Neural progenitor cell (in vitro differentiated cells): ENCODE data around the gene IL1RL2.

Source experiments
- CTCF ChIP-seq: fragments of 200-600 bp; sonication (generic); IDR thresholded peaks from 2 replicates; pipeline ENCODE4 v1.5.1; 2017; ENCODE audit warnings: antibody characterized with exemption, mild to moderate bottlenecking
- EZH2phosphoT487 ChIP-seq: fragments of 200-600 bp; sonication (generic); IDR thresholded peaks from 2 replicates; pipeline ENCODE4 v1.6.1; 2017; ENCODE audit warnings: antibody characterized with exemption

GRCh38 chr2:102226171-102226570, 39.3 kb downstream of the IL1RL2 start:
- TF ChIP-seq CTCF (no peak), EZH2phosphoT487 (no peak)
